Pulmonary artery endothelial cell (primary cell): ENCODE measurements around the gene HIF1AN. TPM values are rescaled to one million over a fixed set of nuclear protein-coding genes. Genes with fewer than 3 reads are reported as not detected.
"Not testable (repeated sequence)": the region's sequence is repeated elsewhere in the genome, so short reads cannot be mapped to it uniquely, and the experiment has no call there.

Experiments
- DNase-seq: peaks from one replicate; pipeline ENCODE4 v3.0.0-alpha.2; 2011; ENCODE audit warnings: low read depth, low spot score
- total RNA-seq: library from RNA; depleted of rRNA; stranded (reverse); fragments of >200 nt; gene quantifications from 2 replicates; pipeline ENCODE4 v1.2.3, GENCODE V29; 2014

The HIF1AN gene
- total RNA-seq, 1 donor from 2014 or later = 8.3 TPM

DNA sequence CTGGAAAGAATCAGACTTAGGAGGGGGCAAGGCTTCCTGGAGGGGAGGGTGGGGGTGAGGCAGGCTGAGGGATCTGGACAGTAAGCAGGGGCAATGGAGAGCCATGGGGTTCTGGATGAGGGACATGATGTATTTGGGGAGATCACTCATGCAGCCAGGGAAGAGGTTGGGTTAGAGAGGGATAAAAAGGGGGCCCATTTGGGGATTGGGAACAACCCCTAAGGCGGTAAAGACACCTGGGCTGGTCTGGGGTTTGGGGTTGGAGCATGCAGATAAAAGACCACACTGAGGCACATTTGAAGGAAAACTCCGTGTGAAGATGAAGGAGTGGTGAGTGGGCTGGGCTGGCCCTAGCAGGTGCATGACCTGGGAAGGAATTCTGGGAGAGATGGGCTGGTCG is 30.8 kb downstream of the HIF1AN start:
- DNase-seq = no peak

DNA sequence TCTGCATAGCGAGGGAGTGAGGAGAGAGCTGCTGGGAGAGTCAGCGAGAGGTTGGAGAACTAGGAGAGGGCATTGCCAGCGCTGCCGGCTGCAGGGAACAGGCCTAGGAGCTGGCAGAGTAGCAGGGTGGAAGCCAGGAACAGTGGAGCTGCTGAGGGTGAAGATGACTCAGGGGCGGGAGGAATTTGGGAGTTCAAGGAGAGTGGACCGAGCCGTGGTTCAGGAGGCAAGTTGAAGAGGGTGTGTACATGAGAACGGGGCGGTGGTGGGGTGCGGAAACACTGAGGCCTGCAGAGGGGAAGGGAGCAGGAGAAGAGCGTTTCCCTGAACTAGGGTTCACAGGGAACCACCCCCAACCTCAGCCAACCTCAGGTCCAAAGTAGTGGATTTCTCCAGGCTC is 31.5 kb downstream of the HIF1AN start:
- DNase-seq = no peak

DNA sequence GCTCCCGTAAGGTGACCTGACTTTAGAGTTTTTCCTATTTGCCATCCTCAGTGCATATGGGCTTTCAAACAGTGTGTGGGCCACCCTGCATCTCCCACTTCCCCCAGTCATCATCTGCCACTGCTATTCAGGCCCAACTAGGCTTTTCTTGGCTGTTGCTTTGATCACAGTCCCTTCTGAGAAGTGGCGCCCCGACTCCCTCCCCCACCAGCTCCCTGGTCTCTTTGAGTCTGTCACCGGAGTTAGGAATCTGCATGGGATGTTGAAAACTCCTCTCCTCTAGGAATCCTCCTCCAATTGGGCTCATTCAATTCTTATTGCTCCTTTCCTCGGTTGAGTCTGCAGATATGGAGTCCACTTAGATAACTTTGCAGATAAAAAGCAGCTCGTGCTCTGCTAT is 32.1 kb downstream of the HIF1AN start:
- no peak for DNase-seq

DNA sequence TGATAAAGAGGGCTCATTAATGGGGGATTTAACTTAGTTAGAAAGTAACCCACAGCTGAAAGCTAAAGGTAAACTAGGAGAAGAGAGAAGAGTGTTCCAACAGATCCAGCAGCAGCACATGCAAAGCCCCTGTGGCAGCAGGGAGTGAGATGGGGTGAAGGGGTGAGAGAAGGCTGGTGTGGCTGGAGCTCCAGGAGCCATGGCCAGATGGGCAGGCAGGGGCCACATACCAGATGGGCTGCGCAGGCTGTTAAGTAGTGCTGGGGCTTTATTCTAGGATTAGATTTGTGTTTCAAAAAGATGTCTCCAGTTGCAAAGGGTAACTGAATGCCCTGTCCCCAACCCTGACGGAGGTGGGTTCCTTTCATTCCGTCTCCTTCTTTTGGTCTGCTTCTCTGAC is 33.2 kb downstream of the HIF1AN start:
- no peak for DNase-seq

DNA sequence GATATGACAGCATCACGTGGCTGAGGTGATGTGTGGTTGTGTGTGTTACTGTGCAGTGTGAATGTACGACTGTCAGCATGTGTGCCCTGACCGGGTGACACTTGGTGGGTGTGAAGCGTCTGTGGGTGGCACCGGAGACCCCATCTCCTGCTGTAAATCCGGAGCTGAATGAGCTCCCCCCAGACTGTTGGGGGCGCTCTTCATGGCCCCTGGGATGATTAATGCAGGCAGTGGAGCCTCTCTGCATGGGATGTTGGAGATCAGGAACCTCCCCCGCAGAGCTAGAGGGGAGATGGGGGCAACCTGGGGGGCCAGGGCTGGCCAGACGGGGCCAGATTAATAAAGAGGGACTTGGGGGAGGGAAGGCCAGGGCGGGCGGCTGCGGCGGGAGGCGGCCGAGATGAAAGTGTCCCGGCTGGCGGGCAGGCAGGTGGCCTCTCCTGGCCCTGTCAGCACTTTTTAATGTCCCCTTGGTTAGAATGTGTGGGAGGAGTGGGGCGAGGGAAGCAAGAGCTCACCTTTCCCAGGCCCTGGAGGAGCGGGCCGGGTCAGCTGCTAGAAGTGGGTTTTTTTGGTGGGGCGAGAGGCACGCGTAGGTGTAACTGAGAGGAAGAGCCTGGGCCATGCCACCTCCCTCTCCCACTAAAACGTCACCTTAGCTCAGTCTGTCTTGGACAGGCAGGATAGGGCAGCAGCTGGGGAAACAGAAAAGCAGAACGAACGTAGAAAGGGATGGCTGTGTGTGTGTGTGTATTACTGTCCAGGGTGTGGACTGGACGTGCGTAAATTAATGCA is 34.1 kb downstream of the HIF1AN start:
- no peak for DNase-seq

DNA sequence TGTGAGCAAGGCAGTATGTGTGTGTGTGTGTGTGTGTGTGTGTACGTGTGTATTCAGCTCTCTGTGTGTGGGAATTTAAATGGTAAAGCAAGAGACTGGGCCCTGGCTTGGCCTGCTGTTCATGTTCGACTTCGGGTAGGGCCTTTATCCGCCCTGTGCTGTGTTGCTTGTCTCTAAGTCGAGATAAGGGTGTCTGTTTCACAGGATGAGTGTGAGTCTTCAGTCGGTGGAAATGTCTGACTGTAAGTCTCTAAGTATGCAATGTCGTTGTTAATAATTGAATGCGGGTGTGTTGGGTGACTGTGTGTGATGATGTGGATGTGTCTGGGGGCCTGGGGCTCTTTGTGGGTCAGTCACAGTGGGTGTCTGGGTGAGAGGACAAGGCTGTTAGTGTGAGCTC is 34.8 kb downstream of the HIF1AN start:
- DNase-seq = no peak

DNA sequence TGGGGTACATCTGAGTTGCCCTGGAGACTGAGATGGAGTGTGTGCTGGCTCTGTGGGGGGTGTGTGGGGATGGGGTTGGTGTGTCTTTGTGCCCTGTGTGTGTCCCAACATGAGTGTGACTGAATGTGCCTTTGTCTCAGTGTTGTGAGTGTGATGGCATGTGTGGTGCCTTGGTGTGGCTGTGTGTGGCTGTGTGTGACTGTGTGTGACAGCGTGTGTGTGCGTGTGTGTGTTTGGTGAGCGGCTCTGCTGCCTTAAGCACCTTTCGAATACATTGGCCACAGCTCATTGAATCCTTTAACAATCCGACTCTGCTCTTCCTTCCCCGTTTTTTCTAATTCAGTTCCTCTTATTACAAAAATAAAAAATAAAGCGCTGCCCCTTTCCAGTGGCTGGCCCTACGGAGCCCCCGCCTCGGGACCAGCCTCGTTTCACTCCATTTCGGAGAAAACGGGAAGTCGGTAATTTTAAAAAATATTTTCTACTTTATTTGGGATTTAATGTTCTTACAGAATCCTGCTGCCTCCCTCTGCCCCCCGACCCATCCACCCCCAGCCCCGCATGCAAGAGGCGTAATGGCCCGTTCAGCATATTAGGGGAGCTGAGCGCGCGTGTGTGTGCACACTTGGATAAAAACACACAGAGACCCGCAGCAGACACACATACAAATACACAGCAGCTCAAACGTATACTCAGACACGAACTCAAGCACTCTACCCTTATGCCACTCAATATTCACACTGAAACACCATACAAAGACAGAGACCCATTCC is 35.5 kb downstream of the HIF1AN start:
- DNase-seq = no peak

DNA sequence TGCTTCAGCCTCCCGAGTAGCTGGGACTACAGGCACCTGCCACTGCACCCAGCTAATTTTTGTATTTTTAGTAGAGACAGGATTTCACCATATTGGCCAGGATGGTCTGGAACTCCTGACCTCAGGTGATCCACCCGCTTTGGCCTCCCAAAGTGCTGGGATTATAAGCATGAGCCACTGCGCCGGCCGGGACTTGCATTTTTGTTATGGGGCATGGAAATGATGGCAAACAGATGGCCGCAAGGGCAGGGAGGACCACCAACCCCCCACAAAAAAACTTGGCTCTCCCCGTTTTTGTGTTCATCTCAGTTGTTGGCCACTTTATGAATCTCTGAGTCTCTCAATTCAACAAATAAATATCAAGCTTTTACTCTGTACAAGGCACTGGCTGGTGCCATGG is 39.4 kb downstream of the HIF1AN start:
- not testable (repeated sequence) for DNase-seq

DNA sequence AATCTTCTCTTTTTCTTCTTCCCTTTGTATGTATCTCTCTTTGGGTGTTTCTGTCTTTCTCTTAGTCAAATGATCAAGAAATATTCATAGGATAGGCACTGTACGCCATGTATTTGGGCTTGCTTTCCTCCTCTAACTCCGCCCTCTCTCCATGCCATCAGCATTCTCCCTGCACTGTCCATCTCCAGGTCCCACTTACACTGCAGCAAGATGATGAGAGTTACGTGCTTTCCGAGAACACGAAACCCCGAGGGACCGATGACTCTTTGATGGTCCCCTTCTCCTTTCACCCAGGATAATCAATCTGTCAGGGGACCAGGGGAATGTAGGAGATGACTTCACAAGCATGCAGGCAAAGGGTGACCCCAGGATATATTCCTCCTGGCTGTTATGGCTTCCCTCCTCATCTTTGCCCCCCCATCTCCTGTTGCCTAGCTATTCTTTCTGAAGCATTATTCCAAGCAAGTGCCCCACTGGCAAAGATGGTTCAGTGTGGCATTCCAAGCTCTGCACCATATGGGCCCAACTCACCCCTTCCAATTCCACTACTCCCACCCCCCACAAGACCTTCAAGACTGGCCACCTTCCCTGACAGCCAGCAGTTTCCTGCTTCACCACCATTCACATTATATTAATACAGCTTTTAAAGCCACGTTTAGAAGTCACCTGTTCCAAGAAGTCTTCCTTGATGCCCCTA is 40.0 kb downstream of the HIF1AN start:
- no peak for DNase-seq

DNA sequence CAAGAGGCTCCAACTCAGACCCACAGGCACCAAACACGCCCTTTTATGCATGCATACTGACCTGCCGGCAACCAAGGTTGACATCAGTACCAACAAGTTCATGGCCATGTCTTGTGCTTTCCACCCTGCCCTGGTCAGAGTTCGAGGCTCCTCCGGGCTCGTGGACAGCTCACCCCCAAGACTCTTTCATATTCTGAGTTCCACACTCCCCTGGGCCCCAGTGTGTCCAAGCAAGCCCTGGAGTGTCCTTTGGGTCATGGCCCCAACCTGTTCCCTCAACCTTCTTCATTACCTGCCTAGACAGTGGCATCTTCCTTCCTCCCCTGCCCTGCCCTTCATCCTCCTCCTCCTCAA is 40.5 kb downstream of the HIF1AN start:
- DNase-seq = no peak

DNA sequence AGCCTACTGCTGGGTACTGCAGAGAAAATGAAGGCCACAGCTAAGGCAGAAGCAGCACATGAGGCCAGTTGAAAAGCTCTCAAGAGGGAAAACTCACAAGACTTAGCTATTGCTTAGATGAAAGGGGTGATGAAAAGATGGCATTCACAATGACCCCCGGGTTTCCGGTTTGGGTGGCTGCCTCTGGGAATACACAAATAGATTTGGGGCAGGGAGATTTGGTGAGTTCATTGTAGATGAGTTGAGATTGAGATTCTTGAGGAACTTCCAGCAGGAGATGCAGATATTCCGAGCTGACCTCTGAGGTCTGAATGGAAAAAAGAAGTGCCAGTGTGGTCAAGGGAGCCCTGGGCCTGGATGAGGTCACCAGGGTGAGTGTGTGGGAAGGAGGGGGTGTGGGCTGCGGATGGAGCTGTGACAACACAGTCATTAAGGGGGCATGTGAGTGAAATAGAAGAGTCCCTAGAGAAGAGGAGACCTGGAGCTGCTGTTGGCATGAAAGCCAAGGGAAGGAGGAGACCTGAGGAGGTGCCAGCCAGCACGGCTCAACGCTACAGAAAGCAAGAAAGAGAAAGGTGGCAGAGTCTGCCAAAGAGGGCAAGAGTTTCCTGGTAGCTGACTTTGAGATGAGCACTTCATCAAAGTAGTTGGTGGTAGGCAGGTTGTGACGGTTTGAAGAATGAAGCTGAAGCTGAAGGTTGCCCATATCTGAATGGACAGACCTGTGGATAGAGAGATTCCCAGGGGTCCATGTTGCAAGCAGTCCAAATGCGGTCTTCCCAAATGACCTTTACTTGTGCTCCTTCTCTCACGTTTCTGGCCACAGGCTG is 43.7 kb downstream of the HIF1AN start:
- no peak for DNase-seq

DNA sequence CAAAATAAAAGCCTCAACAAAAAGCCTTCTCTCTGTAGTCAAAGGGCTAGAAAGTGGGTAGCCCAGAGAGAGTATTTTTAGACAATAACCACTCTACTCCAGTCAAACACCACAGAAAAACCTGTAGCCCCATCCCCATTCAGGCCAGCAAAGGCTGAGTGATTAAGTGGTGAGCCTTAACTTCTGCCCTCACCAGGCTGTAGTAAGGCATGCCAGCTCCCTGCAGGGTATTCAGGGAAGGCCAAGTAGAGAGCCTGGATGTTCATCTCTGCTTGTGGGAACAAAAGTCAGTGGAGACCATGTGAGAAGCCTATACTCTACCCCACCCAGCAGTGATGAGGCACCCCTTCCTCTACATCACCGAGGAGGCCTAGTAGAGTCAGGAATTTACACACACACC is 51.2 kb downstream of the HIF1AN start:
- no peak for DNase-seq

DNA sequence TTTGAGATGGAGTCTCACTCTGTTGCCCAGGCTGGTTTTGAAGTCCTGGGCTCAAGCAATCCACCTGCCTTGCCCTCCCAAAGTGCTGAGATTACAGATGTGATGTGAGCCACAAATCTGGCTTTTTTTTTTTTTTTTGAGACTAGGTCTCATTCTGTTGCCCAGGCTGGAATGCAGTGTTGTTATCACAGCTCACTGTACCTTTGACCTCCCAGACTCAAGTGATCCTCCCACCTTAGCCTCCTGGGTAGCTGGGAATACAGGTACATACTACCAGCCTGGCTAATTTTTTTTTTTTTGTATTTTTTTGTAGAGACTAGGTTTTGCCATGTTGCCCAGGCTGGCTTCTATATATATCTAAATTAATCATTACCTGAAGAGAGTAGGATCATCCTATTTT is 62.4 kb downstream of the HIF1AN start:
- DNase-seq = no peak

DNA sequence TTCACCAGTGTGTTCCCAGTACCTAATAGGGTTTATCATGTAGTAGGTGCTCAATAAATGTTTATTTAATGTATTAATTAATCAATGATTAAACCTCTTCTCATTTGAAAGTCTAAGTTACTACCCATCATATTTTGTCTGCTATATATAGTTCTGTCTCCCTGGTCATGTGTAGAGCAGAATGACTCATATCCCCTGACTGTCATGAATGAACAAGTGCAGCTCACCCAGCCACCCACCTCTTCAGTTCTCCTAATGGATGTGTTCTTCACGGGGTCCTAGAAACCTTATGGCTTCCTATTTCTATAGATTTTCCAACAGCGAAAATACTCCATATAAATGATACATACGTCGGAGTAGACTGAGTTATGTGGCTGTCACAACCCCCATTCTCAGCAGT is 64.5 kb downstream of the HIF1AN start:
- no peak for DNase-seq

DNA sequence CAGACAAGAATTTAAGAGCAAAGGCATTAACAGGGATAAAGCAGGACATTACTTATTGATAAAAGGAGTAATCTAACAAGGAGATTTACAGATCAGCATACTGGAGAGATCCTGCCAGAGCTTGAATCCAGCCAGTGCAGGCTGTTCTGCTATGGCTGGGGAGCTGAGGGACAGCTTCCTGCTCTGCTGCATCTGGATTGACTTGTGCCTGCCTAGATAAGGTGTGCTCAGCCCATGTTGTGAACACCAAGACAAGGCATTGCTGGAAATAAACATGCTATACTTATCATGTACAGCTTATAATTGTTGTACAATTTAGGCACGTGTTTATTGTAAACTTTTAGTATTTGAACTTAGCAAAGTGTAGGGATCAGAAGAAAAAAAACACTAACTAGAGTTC is 71.7 kb downstream of the HIF1AN start:
- no peak for DNase-seq

Other genes with a start within 250 kb of the HIF1AN start
- 43.3 and 69.8 TPM in 2 replicates for gene BLOC1S2, start 249.3 kb upstream of the HIF1AN start, total RNA-seq
- not detected in 2 replicates for gene PKD2L1, start 205.7 kb upstream of the HIF1AN start, total RNA-seq
- 122 and 157 TPM in 2 replicates for gene SCD, start 188.7 kb upstream of the HIF1AN start, total RNA-seq
- gene WNT8B, start 72.9 kb upstream of the HIF1AN start, total RNA-seq = not detected in 2 replicates
- 2.3 and 2.4 TPM in 2 replicates for gene SEC31B, start 16.1 kb upstream of the HIF1AN start, total RNA-seq
- gene NDUFB8, start 6.1 kb upstream of the HIF1AN start, total RNA-seq = 223 and 247 TPM in 2 replicates
- not detected in 2 replicates for gene PAX2, start 209.6 kb downstream of the HIF1AN start, total RNA-seq